ENCODE results near the gene DISP3. TPM values are rescaled to one million over a fixed set of nuclear protein-coding genes. Genes with fewer than 3 reads are reported as not detected.

The DISP3 gene
- total and polyA plus RNA-seq, 9 of the 15 experiments (the other 6 are each of a cell fraction or from before 2014, with no cell fraction given), result 0.03 to 0.19 (median 0.15) TPM; not detected in 5

DNA sequence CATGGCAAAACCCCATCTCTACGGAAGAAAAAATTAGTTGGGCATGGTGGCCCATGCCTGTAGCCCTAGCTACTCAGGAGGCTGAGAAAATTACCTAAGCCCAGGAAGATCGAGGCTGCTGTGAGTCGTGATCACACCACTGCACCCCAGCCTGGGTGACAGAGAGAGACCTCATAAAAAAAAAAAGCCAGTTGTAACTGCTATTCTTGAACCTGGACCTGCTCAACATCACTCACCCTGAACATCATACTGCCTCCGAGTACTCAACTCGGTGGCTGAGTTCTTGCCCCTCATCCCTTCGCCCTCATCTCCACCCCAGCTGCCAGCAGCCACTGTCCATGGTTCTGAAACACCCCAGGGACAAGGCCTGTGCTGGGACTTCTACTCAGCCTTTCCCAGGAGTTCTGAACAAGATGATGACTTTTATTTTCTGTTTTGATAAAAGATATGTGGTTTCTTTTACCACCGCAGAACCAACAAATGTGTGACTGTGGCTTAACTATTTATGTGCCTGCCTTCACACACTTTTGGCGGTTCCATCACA lies 5.4 kb upstream of the DISP3 start (continued):
- TF ChIP-seq TFAP4 (CRISPR knock-in tag; IDR thresholded peaks at IDR 0.05; ENCODE audit: borderline replicate concordance), result peak; percentile 76
- TF ChIP-seq, protein P1, sequence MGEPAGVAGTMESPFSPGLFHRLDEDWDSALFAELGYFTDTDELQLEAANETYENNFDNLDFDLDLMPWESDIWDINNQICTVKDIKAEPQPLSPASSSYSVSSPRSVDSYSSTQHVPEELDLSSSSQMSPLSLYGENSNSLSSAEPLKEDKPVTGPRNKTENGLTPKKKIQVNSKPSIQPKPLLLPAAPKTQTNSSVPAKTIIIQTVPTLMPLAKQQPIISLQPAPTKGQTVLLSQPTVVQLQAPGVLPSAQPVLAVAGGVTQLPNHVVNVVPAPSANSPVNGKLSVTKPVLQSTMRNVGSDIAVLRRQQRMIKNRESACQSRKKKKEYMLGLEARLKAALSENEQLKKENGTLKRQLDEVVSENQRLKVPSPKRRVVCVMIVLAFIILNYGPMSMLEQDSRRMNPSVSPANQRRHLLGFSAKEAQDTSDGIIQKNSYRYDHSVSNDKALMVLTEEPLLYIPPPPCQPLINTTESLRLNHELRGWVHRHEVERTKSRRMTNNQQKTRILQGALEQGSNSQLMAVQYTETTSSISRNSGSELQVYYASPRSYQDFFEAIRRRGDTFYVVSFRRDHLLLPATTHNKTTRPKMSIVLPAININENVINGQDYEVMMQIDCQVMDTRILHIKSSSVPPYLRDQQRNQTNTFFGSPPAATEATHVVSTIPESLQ (CRISPR knock-in tag; IDR thresholded peaks at IDR 0.05), result no peak
- TF ChIP-seq ARNT (IDR thresholded peaks at IDR 0.05), result no peak
- TF ChIP-seq KDM4B (IDR thresholded peaks at IDR 0.05; ENCODE audit: borderline replicate concordance in 2 of 2, low read depth in 1 of 2), result no peak
- peak in 1 of 2 experiments; percentile 61; a peak in 1 of 4 replicates for TF ChIP-seq SRF (CRISPR knock-in tag; IDR thresholded peaks at IDR 0.05)
- 0 out of 2 replicates have a peak, but pooled peaks have one; percentile 25 for TF ChIP-seq ZNF224 (CRISPR knock-in tag; IDR thresholded peaks at IDR 0.05)
- peak; percentile 95 for TF ChIP-seq MIER1 (IDR thresholded peaks at IDR 0.05; ENCODE audit: low read depth)
- no peak for TF ChIP-seq ZBTB8A (IDR thresholded peaks at IDR 0.05; ENCODE audit: partially characterized antibody)
- TF ChIP-seq PRMT5 (CRISPR knock-in tag; IDR thresholded peaks at IDR 0.05), result peak; percentile 88; the same call in 1 of the 2 replicates
- TF ChIP-seq, protein P2, sequence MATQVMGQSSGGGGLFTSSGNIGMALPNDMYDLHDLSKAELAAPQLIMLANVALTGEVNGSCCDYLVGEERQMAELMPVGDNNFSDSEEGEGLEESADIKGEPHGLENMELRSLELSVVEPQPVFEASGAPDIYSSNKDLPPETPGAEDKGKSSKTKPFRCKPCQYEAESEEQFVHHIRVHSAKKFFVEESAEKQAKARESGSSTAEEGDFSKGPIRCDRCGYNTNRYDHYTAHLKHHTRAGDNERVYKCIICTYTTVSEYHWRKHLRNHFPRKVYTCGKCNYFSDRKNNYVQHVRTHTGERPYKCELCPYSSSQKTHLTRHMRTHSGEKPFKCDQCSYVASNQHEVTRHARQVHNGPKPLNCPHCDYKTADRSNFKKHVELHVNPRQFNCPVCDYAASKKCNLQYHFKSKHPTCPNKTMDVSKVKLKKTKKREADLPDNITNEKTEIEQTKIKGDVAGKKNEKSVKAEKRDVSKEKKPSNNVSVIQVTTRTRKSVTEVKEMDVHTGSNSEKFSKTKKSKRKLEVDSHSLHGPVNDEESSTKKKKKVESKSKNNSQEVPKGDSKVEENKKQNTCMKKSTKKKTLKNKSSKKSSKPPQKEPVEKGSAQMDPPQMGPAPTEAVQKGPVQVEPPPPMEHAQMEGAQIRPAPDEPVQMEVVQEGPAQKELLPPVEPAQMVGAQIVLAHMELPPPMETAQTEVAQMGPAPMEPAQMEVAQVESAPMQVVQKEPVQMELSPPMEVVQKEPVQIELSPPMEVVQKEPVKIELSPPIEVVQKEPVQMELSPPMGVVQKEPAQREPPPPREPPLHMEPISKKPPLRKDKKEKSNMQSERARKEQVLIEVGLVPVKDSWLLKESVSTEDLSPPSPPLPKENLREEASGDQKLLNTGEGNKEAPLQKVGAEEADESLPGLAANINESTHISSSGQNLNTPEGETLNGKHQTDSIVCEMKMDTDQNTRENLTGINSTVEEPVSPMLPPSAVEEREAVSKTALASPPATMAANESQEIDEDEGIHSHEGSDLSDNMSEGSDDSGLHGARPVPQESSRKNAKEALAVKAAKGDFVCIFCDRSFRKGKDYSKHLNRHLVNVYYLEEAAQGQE (IDR thresholded peaks at IDR 0.05; ENCODE audit: borderline replicate concordance), result peak; percentile 99
- TF ChIP-seq, protein P2 (CRISPR knock-in tag; IDR thresholded peaks at IDR 0.05; ENCODE audit: low read depth), result peak; percentile 95
- peak; percentile 75; the same call in 1 of the 2 replicates for TF ChIP-seq ZNF232 (CRISPR knock-in tag; IDR thresholded peaks at IDR 0.05)
- TF ChIP-seq MED1 (CRISPR knock-in tag; IDR thresholded peaks at IDR 0.05; ENCODE audit: borderline replicate concordance), result no peak
- TF ChIP-seq HNRNPUL1 (IDR thresholded peaks at IDR 0.05; ENCODE audit: low read length), result no peak
- TF ChIP-seq NCOA6 (IDR thresholded peaks at IDR 0.05), result no peak
